Mesenchymal stem cell (in vitro differentiated cells and primary cell): ENCODE measurements around the gene RPH3AL.

Experiments
- DNase-seq: peaks from one replicate; pipeline ENCODE4 v3.0.0-alpha.2; 2013
- H2AFZ ChIP-seq: one replicate; pipeline ENCODE4 v1.6.1; 2013; ENCODE audit warnings: low read depth, mild to moderate bottlenecking, control low read depth, inconsistent platforms, low read length, moderate library complexity
- H2AK5ac ChIP-seq: 2 replicates; pipeline ENCODE4 v1.6.1; 2013; ENCODE audit warnings: low read length, moderate library complexity, mild to moderate bottlenecking, inconsistent platforms; ENCODE audit not compliant: severe bottlenecking
- H2BK120ac ChIP-seq: one replicate; pipeline ENCODE4 v1.6.1; 2013; ENCODE audit warnings: low read depth, mild to moderate bottlenecking, inconsistent platforms, low read length, moderate library complexity
- H2BK12ac ChIP-seq, 2 experiments: one replicate each; pipeline ENCODE4 v1.6.1; 2013; ENCODE audit warnings: inconsistent platforms in 2 of 2, low read length in 2 of 2, mild to moderate bottlenecking in 2 of 2, moderate library complexity in 2 of 2, control low read depth in 1 of 2
- H2BK15ac ChIP-seq: one replicate; pipeline ENCODE4 v1.6.1; 2013; ENCODE audit warnings: mild to moderate bottlenecking, low read depth, inconsistent platforms; ENCODE audit not compliant: poor library complexity, severe bottlenecking
- H2BK5ac ChIP-seq: 2 replicates; pipeline ENCODE4 v1.6.1; 2013; ENCODE audit warnings: low read depth, mild to moderate bottlenecking, low read length, control low read depth, inconsistent platforms; ENCODE audit not compliant: poor library complexity, severe bottlenecking
- H3K14ac ChIP-seq, 2 experiments: one replicate each; pipeline ENCODE4 v1.6.1; 2013; ENCODE audit warnings: inconsistent platforms in 2 of 2, low read length in 2 of 2, control low read depth in 1 of 2, mild to moderate bottlenecking in 1 of 2, moderate library complexity in 1 of 2
- H3K18ac ChIP-seq, 2 experiments: one replicate each; pipeline ENCODE4 v1.6.1; 2013; ENCODE audit warnings: inconsistent platforms in 2 of 2, low read length in 2 of 2, control low read depth in 1 of 2, low read depth in 1 of 2, mild to moderate bottlenecking in 1 of 2
- H3K23ac ChIP-seq, 2 experiments: one replicate each; pipeline ENCODE4 v1.6.1; 2013; ENCODE audit warnings: inconsistent platforms in 2 of 2, low read length in 2 of 2, mild to moderate bottlenecking in 2 of 2, moderate library complexity in 2 of 2, control low read depth in 1 of 2
- H3K27ac ChIP-seq: 2 replicates; pipeline ENCODE4 v1.5.1; 2013; ENCODE audit warnings: mild to moderate bottlenecking, moderate library complexity, low read length, control low read depth, inconsistent platforms; ENCODE audit not compliant: poor library complexity, severe bottlenecking
- H3K27me3 ChIP-seq, 2 experiments: 2 replicates each; pipeline versions ENCODE4 v1.6.1 to v1.7.0; 2013; ENCODE audit warnings: low read length in 2 of 2, mild to moderate bottlenecking in 2 of 2, moderate library complexity in 2 of 2, control low read depth in 1 of 2, inconsistent platforms in 1 of 2; ENCODE audit not compliant: control insufficient read depth in 1 of 2, insufficient read depth in 1 of 2
- H3K36me3 ChIP-seq, 2 experiments: 2 replicates each; pipeline versions ENCODE4 v1.6.1 to v1.7.0; 2013; ENCODE audit warnings: low read length in 2 of 2, control low read depth in 1 of 2, inconsistent platforms in 1 of 2, low read depth in 1 of 2, mild to moderate bottlenecking in 1 of 2; ENCODE audit not compliant: insufficient read depth in 2 of 2, control insufficient read depth in 1 of 2
- H3K4ac ChIP-seq, 2 experiments: one replicate each; pipeline ENCODE4 v1.6.1; 2013; ENCODE audit warnings: inconsistent platforms in 2 of 2, low read length in 2 of 2, mild to moderate bottlenecking in 2 of 2, moderate library complexity in 2 of 2, control low read depth in 1 of 2, low read depth in 1 of 2
- H3K4me1 ChIP-seq: 2 replicates; pipeline ENCODE4 v1.6.1; 2013; ENCODE audit warnings: low read depth, low read length, control low read depth; ENCODE audit not compliant: control insufficient read depth, insufficient read depth
- H3K4me2 ChIP-seq: 2 replicates; pipeline ENCODE4 v1.6.1; 2013; ENCODE audit warnings: low read length, mild to moderate bottlenecking, inconsistent platforms; ENCODE audit not compliant: poor library complexity, severe bottlenecking
- H3K4me3 ChIP-seq, 2 experiments: 2 replicates each; pipeline versions ENCODE4 v1.5.1 to v1.7.0; 2013; ENCODE audit warnings: low read length in 2 of 2, mild to moderate bottlenecking in 2 of 2, control low read depth in 1 of 2, low read depth in 1 of 2; ENCODE audit not compliant: insufficient read depth in 1 of 2
- H3K79me1 ChIP-seq: replicated peaks from 2 replicates; pipeline ENCODE4 v1.6.1; 2013; ENCODE audit warnings: mild to moderate bottlenecking, control low read depth, low read length, inconsistent platforms; ENCODE audit not compliant: poor library complexity, severe bottlenecking
- H3K9ac ChIP-seq: 2 replicates; pipeline ENCODE4 v1.7.0; 2013; ENCODE audit warnings: mild to moderate bottlenecking, low read length, moderate library complexity
- H3K9me3 ChIP-seq: 2 replicates; pipeline ENCODE4 v1.7.0; 2013; ENCODE audit warnings: mild to moderate bottlenecking, low read length; ENCODE audit not compliant: control insufficient read depth
- H4K8ac ChIP-seq: one replicate; pipeline ENCODE4 v1.6.1; 2013; ENCODE audit warnings: inconsistent platforms, mild to moderate bottlenecking, low read length, moderate library complexity
- H4K91ac ChIP-seq: one replicate; pipeline ENCODE4 v1.6.1; 2013; ENCODE audit warnings: mild to moderate bottlenecking, low read length, inconsistent platforms
- WGBS: methylation state at CpG from one replicate; pipeline ENCODE4 v1.1.7; 2013; ENCODE audit warnings: mixed read lengths; 5-methylcytosine and 5-hydroxymethylcytosine counted together

The RPH3AL gene

DNA sequence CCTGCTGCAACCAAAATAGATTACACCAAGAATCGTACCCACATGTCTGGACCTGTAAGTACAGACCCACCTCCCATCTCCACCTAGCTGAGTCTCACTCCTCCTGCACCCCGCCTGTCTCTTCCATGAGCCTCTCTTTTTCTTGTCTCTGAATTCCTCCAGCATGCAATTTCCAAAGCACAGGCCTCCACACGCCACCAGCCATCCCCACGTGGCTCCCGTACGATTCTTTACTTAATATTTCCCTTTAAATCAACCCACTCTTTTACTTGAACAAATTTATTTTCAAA lies 1.2 kb downstream of the RPH3AL start:
- H2BK5ac ChIP-seq: peak overlapping the region; percentile 24
- H3K9ac ChIP-seq: no peak overlapping the region
- H4K8ac ChIP-seq: no peak overlapping the region
- peaks cover 0 to 3% of the 10 kb centered on the region in 2 experiments for H3K36me3 ChIP-seq
- H2AFZ ChIP-seq: no peak overlapping the region
- 89% methylated on average over 6 of the region's 6 CpGs for WGBS
- peak overlapping the region; percentile 71 for H3K18ac ChIP-seq
- H2BK120ac ChIP-seq: peak overlapping the region; percentile 89
- peaks cover 18% of the 10 kb centered on the region for H3K79me1 ChIP-seq
- peak overlapping the region; percentile 75 to 83 for H3K4ac ChIP-seq
- no peak overlapping the region for H3K23ac ChIP-seq
- no peak for DNase-seq
- peaks cover 47% of the 10 kb centered on the region for H3K4me1 ChIP-seq
- peak overlapping the region; percentile 85 to 91 for H2BK12ac ChIP-seq
- H3K14ac ChIP-seq: no peak overlapping the region
- H3K27me3 ChIP-seq: no peaks in the 10 kb centered on the region
- peak overlapping the region; percentile 92 for H2BK15ac ChIP-seq
- no peaks in the 10 kb centered on the region for H3K9me3 ChIP-seq
- no peak overlapping the region for H3K4me3 ChIP-seq
- no peak overlapping the region for H3K27ac ChIP-seq
- H2AK5ac ChIP-seq: peak overlapping the region; percentile 69
- no peak overlapping the region for H3K4me2 ChIP-seq
- peak overlapping the region; percentile 98 for H4K91ac ChIP-seq

- H2AK5ac ChIP-seq: peak overlapping the region; percentile 69
- H3K14ac ChIP-seq: peak overlapping the region in 1 of 2 experiments; percentile 91
- H3K4ac ChIP-seq: peak overlapping the region; percentile 75 to 83
- H3K9me3 ChIP-seq: no peaks in the 10 kb centered on the region
- H3K18ac ChIP-seq: peak overlapping the region; percentile 71
- peak overlapping the region; percentile 70 for H4K8ac ChIP-seq
- peaks cover 0 to 3% of the 10 kb centered on the region in 2 experiments for H3K36me3 ChIP-seq
- no peak overlapping the region for H2AFZ ChIP-seq
- H2BK15ac ChIP-seq: peak overlapping the region; percentile 92
- H3K9ac ChIP-seq: no peak overlapping the region
- H2BK12ac ChIP-seq: peak overlapping the region; percentile 85 to 91
- H3K4me3 ChIP-seq: no peak overlapping the region
- peak overlapping the region; percentile 24 for H2BK5ac ChIP-seq
- H3K4me2 ChIP-seq: no peak overlapping the region
- DNase-seq: peak; percentile 68
- peaks cover 47% of the 10 kb centered on the region for H3K4me1 ChIP-seq
- no peak overlapping the region for H3K23ac ChIP-seq
- peak overlapping the region; percentile 89 for H2BK120ac ChIP-seq
- no peaks in the 10 kb centered on the region for H3K27me3 ChIP-seq
- WGBS: 58% methylated on average over 8 of the region's 8 CpGs
- peak overlapping the region; percentile 98 for H4K91ac ChIP-seq
- H3K27ac ChIP-seq: peak overlapping the region; percentile 12
- H3K79me1 ChIP-seq: peaks cover 18% of the 10 kb centered on the region
Measured at GRCh38 chr17:350706-351448, 1.7 kb downstream of the RPH3AL start.

- H3K23ac ChIP-seq: peak overlapping the region in 1 of 2 experiments; percentile 91
- peak overlapping the region in 1 of 2 experiments; percentile 43 for H3K4ac ChIP-seq
- H3K4me1 ChIP-seq: peaks cover 41% of the 10 kb centered on the region
- peak overlapping the region; percentile 76 for H4K91ac ChIP-seq
- H3K4me2 ChIP-seq: no peak overlapping the region
- H3K4me3 ChIP-seq: no peak overlapping the region
- peak overlapping the region in 1 of 2 experiments; percentile 80 for H2BK12ac ChIP-seq
- H4K8ac ChIP-seq: no peak overlapping the region
- peaks cover 0 to 3% of the 10 kb centered on the region in 2 experiments for H3K36me3 ChIP-seq
- H2BK5ac ChIP-seq: no peak overlapping the region
- no peak overlapping the region for H3K9ac ChIP-seq
- DNase-seq: peak; percentile 3
- no peak overlapping the region for H2BK120ac ChIP-seq
- no peak overlapping the region for H3K27ac ChIP-seq
- 84% methylated on average over 3 of the region's 3 CpGs for WGBS
- peak overlapping the region; percentile 57 for H2AK5ac ChIP-seq
- no peaks in the 10 kb centered on the region for H3K9me3 ChIP-seq
- H3K18ac ChIP-seq: peak overlapping the region in 1 of 2 experiments; percentile 52
- H3K27me3 ChIP-seq: no peaks in the 10 kb centered on the region
- H2BK15ac ChIP-seq: no peak overlapping the region
- H3K79me1 ChIP-seq: peaks cover 23% of the 10 kb centered on the region
- H2AFZ ChIP-seq: no peak overlapping the region
- peak overlapping the region in 1 of 2 experiments; percentile 87 for H3K14ac ChIP-seq
Measured at GRCh38 chr17:349666-350065, 2.9 kb downstream of the RPH3AL start.

DNA sequence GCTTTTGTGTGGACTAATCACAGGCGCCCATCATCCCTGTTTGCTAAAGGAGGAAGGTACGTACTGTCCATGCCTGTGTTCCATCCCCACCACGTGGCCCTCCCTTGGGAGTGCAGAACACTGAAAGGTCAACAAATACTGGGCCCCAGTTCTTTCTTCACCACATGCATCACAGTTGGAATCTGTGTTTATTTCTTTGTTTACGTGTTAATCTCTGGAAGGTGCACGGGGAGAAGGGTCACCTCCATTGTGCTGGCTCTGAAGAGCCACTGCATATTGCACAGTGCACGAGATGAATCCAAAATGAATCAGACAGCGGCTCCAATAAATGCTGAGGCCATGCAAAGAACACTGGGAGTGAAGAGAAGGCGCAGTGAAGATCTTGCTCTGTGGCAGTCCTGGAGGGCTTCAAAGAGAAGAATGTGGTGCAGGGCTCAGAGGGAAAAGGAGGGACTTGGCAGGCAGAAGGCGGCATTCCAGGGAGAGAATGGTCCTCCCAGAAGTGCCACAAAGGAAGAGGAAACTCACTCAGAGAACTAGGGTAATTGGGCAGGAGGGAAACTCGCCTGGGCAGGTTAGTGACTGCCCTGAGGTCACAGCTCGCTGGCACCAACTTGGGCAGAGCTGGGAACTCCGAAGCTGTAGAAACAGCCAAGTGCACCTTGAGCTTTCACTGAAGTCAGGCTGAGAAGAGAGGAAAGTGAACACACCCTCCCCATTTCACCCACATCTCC lies 3.7 kb downstream of the RPH3AL start:
- 65% methylated on average over 12 of the region's 12 CpGs for WGBS
- Histone ChIP-seq H2AK5ac (no peak overlapping the region), H3K4me3 (no peak overlapping the region), H3K36me3 (peaks cover 0 to 3% of the 10 kb centered on the region in 2 experiments), H2BK120ac (peak overlapping the region; percentile 42), H3K79me1 (peaks cover 20% of the 10 kb centered on the region), H4K91ac (peak overlapping the region; percentile 47), H3K9me3 (no peaks in the 10 kb centered on the region), H3K4ac (peak overlapping the region; percentile 47 to 57), H2BK12ac (peak overlapping the region; percentile 31 to 70), H3K4me2 (no peak overlapping the region), H3K27me3 (no peaks in the 10 kb centered on the region), H3K14ac (no peak overlapping the region), H3K23ac (no peak overlapping the region), H4K8ac (peak overlapping the region; percentile 60), H2AFZ (no peak overlapping the region), H2BK15ac (peak overlapping the region; percentile 84), H3K18ac (peak overlapping the region in 1 of 2 experiments; percentile 54), H3K27ac (no peak overlapping the region), H2BK5ac (no peak overlapping the region), H3K9ac (no peak overlapping the region), H3K4me1 (peaks cover 34% of the 10 kb centered on the region)
- peak; percentile 66 for DNase-seq
